ENCODE measurements around the gene PLAAT2. TPM values are rescaled to one million over a fixed set of nuclear protein-coding genes. Genes with fewer than 3 reads are reported as not detected.
A peak's percentile ranks its signal among the peaks of the same experiment; 100 is the strongest.

PLAAT2 gene
- total and polyA plus RNA-seq, 2 of the 13 experiments (the other 11 are each of a cell fraction or from before 2014, with no cell fraction given) = 0.22 TPM; not detected in 1

- H3K27ac ChIP-seq (ENCODE audit: extremely low read length, insufficient read depth, low read length) = no peak overlapping the region
- DNase-seq (ENCODE audit: low spot score) = no peak
- H3K9ac ChIP-seq (ENCODE audit: insufficient read depth, low read depth, low read length) = no peak overlapping the region
- TF ChIP-seq GABPB1 (CRISPR knock-in tag; IDR thresholded peaks at IDR 0.05) = no peak
- no peak for TF ChIP-seq ZNF652 (CRISPR knock-in tag; IDR thresholded peaks at IDR 0.05; ENCODE audit: borderline replicate concordance, low read depth)
- no peak for TF ChIP-seq ATF1 (CRISPR knock-in tag; IDR thresholded peaks at IDR 0.05)
- no peak for TF ChIP-seq ESRRA (CRISPR knock-in tag; IDR thresholded peaks at IDR 0.05; ENCODE audit: low read depth)
- TF ChIP-seq HDAC2 (CRISPR knock-in tag; IDR thresholded peaks at IDR 0.05) = no peak
- TF ChIP-seq ZNF12 (CRISPR knock-in tag; IDR thresholded peaks at IDR 0.05) = no peak
- no peak for TF ChIP-seq DPF2 (CRISPR knock-in tag; IDR thresholded peaks at IDR 0.05; ENCODE audit: borderline replicate concordance, low read depth)
- TF ChIP-seq SOX6 (IDR thresholded peaks at IDR 0.05) = no peak
- peak; percentile 6; the same call in 1 of the 2 replicates for TF ChIP-seq SOX6 (CRISPR knock-in tag; IDR thresholded peaks at IDR 0.05)
- no peak for TF ChIP-seq IRX3 (CRISPR knock-in tag; IDR thresholded peaks at IDR 0.05; ENCODE audit: borderline replicate concordance, low read depth)
- peak; percentile 11; the same call in 1 of the 2 replicates for TF ChIP-seq ZNF574 (CRISPR knock-in tag; IDR thresholded peaks at IDR 0.05)
- TF ChIP-seq, protein P1, sequence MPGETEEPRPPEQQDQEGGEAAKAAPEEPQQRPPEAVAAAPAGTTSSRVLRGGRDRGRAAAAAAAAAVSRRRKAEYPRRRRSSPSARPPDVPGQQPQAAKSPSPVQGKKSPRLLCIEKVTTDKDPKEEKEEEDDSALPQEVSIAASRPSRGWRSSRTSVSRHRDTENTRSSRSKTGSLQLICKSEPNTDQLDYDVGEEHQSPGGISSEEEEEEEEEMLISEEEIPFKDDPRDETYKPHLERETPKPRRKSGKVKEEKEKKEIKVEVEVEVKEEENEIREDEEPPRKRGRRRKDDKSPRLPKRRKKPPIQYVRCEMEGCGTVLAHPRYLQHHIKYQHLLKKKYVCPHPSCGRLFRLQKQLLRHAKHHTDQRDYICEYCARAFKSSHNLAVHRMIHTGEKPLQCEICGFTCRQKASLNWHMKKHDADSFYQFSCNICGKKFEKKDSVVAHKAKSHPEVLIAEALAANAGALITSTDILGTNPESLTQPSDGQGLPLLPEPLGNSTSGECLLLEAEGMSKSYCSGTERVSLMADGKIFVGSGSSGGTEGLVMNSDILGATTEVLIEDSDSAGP (CRISPR knock-in tag; IDR thresholded peaks at IDR 0.05; ENCODE audit: borderline replicate concordance) = no peak
- TF ChIP-seq SMC3 (IDR thresholded peaks at IDR 0.05; ENCODE audit: low read length) = peak; percentile 96
- TF ChIP-seq ZBTB7B (CRISPR knock-in tag; IDR thresholded peaks at IDR 0.05) = no peak
- no peak for TF ChIP-seq ZNF713 (CRISPR knock-in tag; IDR thresholded peaks at IDR 0.05)
- no peak for TF ChIP-seq MTERF4 (CRISPR knock-in tag; IDR thresholded peaks at IDR 0.05)
- no peak for TF ChIP-seq ZNF614 (CRISPR knock-in tag; IDR thresholded peaks at IDR 0.05; ENCODE audit: borderline replicate concordance)
- no peak for TF ChIP-seq HNF4A (CRISPR knock-in tag; IDR thresholded peaks at IDR 0.05)
- TF ChIP-seq MIER2 (CRISPR knock-in tag; IDR thresholded peaks at IDR 0.05) = peak; percentile 53
- TF ChIP-seq NR2F1 (CRISPR knock-in tag; IDR thresholded peaks at IDR 0.05) = no peak
Measured at GRCh38 chr11:63592975-63593395, 29.8 kb upstream of the PLAAT2 start.

More at GRCh38 chr11:63592975-63593395, 29.8 kb upstream of the PLAAT2 start:
- no peak overlapping the region for H3K4me3 ChIP-seq (replicated peaks in 1 of 3; ENCODE audit: insufficient read depth in 1 of 3, low read depth in 2 of 3, low read length in 3 of 3)
- ChIA-PET POLR2A (no interaction called here), CTCF (ENCODE audit: low intra/inter-chr PET ratio, low total read pairs) (interaction anchor here (1.1 to 2.5 kb wide), 2 partner anchors 43 to 46 kb away, joined by 3 to 24 read pairs; no protein-coding TSS in a partner anchor)
- no peak overlapping the region for H2AFZ ChIP-seq (ENCODE audit: low read length)
- 39% methylated on average over 4 of the region's 4 CpGs for WGBS (ENCODE audit: low lambda C conversion rate)
- no peaks in the 10 kb centered on the region; a peak in 1 of 5 replicates for H3K27me3 ChIP-seq (ENCODE audit: control insufficient read depth in 1 of 2, insufficient read depth in 2 of 2, low read length in 2 of 2)
- H3K36me3 ChIP-seq (replicated peaks in 1 of 2; ENCODE audit: control insufficient read depth in 1 of 2, insufficient read depth in 2 of 2, low read length in 2 of 2) = no peaks in the 10 kb centered on the region
- H3K79me2 ChIP-seq (ENCODE audit: insufficient read depth, low read length) = no peaks in the 10 kb centered on the region
- peak; percentile 75 for ATAC-seq
- FAIRE-seq = peak; percentile 34
- no peaks in the 10 kb centered on the region for H4K20me1 ChIP-seq (ENCODE audit: insufficient read depth, low read length)
- in situ Hi-C loops (cut with HindIII; ENCODE audit: extremely low pct_ligation_motif_present, low pct_unique_long_range_greater_than_20kb) (no loop called here), intact Hi-C loops (cut with micrococcal nuclease; ENCODE audit: unreplicated experiment) (loop anchor here (1.0 kb wide), 1 partner anchor 43 kb away; no protein-coding TSS in a partner anchor)
- H3K4me2 ChIP-seq (ENCODE audit: low read depth, low read length) = no peak overlapping the region
- H3K9me3 ChIP-seq (ENCODE audit: low read length) = no peaks in the 10 kb centered on the region
- BruUV-seq (replicated peaks) = no TSS peak
- no peaks in the 10 kb centered on the region for H3K4me1 ChIP-seq (ENCODE audit: insufficient read depth, low read length)
